ENCODE results near the gene USO1.
A peak's percentile ranks its signal among the peaks of the same experiment; 100 is the strongest.
"Not testable (repeated sequence)": the region's sequence is repeated elsewhere in the genome, so short reads cannot be mapped to it uniquely, and the experiment has no call there.

USO1 gene, protein sequence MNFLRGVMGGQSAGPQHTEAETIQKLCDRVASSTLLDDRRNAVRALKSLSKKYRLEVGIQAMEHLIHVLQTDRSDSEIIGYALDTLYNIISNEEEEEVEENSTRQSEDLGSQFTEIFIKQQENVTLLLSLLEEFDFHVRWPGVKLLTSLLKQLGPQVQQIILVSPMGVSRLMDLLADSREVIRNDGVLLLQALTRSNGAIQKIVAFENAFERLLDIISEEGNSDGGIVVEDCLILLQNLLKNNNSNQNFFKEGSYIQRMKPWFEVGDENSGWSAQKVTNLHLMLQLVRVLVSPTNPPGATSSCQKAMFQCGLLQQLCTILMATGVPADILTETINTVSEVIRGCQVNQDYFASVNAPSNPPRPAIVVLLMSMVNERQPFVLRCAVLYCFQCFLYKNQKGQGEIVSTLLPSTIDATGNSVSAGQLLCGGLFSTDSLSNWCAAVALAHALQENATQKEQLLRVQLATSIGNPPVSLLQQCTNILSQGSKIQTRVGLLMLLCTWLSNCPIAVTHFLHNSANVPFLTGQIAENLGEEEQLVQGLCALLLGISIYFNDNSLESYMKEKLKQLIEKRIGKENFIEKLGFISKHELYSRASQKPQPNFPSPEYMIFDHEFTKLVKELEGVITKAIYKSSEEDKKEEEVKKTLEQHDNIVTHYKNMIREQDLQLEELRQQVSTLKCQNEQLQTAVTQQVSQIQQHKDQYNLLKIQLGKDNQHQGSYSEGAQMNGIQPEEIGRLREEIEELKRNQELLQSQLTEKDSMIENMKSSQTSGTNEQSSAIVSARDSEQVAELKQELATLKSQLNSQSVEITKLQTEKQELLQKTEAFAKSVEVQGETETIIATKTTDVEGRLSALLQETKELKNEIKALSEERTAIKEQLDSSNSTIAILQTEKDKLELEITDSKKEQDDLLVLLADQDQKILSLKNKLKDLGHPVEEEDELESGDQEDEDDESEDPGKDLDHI

GRCh38 chr4:75724066-75724866 lies at the start of gene USO1:
USO1 (plus strand) TSS chr4:75724577; CDS start chr4:75724820, 243 bp downstream.
- DNase-seq (ENCODE audit: low read depth), result peak; percentile 98

GRCh38 chr4:75675004-75675531 lies 49.3 kb upstream of the USO1 start:
- DNase-seq (ENCODE audit: low read depth), result no peak

- no peak for DNase-seq (ENCODE audit: low read depth)
Measured at GRCh38 chr4:75678473-75678872, 45.9 kb upstream of the USO1 start.

DNA sequence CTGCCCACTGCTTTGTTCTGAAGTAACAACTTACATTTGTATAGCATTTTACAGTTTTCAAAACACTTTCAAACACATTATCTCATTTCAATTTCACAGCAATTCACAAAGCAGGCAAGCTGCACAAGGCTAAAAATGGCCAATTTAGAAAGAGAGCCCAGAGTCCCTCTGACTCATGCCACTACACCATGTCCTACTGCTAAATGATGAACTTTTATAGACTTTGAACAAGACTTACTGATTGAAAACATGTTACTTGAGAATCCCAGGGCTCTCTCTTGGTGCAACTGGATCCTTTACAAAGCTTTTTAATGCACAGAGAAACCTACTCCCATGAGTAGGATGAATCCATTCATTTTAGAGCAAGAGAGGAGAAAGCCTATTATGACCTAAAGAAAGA lies 45.4 kb upstream of the USO1 start:
- DNase-seq (ENCODE audit: low read depth), result no peak

DNA sequence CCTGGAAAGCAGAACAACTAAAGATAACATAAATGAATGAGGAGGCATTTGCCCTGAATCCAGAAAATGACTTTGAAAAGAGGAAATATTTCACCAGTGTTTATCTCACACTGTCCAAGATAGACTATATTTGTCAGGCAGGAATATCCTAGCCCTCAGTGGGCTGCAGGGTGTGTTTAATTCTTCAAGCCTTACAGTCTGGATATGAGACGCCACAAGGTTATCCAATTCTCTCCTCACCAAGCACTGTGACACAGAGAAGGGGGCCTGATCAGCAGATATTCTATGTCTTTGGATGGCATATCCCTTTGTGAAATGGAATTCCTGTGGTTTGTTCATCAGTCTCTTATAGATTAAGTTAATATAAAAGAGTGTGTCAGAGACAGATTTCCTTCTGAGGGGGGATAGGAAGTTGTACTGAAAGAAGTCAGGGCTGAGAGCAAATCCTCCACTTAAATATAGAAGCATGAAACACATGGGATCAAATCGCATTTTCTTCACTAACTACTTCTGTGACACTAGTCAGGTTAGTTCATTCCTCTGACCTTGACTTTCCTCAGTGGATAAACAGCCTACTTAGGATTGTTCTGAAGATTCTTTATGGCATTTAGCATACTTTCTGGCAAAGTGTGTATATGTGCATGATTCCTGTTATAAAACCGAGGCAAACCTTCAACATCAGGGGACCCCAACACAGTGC lies 44.4 kb upstream of the USO1 start:
- DNase-seq (ENCODE audit: low read depth), result no peak

- DNase-seq (ENCODE audit: low read depth), result no peak
Measured at GRCh38 chr4:75683482-75684155, 40.8 kb upstream of the USO1 start.

DNA sequence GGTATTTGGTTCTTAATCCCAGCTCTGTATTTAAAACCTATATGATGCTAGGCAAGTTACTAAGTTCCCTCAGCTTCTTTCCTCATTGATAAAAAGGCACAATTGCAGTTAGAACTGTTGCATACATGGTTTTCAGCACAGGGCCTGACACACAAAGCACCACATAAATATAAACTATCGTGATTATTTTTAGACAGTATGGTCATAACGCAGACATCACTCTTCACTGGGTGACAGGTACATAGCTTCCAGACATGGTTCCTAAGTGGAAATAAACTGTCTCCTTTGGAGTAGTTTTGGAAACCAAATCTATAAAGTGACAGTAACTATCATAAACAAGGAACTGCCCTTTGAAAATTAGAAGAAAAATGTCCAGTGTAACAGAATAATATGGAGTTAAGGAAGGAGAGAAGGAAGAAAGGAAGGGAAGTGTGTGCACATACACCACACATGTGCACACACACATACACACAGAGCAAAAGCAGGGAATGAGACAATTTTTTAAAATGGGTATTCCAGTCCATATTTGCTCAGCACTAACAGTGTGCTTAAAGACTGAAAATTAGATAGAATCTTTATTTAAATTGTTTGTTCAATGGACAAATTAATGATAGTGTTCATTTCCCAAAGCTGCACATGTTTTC lies 38.7 kb upstream of the USO1 start:
- no peak for DNase-seq (ENCODE audit: low read depth)

DNA sequence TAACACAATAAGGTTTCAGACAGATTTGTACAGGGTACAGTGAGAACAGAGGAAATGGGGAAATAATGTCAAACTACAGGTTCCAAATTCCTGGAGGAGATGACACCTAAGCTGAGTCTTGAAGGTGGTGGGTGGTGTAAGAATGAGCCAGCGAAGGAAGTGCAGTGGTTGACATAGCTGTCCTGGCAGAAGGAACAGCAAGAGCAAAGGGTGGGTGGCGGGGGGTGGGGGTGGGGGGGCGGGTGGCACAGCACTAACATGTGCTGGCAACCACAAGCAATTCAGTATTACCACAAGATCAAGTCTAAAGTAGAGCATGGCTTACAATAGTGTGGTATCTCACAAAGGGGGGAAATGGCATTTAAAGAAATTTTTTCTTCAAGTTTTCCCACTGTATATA lies 38.0 kb upstream of the USO1 start:
- DNase-seq (ENCODE audit: low read depth), result no peak

DNA sequence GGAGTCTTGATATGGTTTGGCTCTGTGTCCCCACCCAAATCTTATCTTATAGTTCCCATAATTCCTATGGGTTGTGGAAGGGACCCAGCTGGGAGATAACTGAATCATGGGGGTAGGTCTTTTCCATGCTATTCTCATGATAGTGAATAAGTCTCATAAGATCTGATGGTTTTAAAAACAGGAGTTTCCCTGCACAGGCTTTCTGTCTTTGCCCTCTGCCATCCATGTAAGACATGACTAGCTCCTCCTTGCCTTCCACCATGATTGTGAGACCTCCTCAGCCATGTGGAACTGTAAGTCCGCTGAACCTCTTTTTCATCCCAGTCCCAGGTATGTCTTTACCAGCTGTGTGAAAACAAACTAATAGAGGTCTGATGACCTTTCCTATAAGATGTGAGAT lies 37.3 kb upstream of the USO1 start:
- not testable (repeated sequence) for DNase-seq (ENCODE audit: low read depth)

GRCh38 chr4:75692066-75692465 lies 32.3 kb upstream of the USO1 start:
- not testable (repeated sequence) for DNase-seq (ENCODE audit: low read depth)

- no peak for DNase-seq (ENCODE audit: low read depth)
Measured at GRCh38 chr4:75696071-75696470, 28.3 kb upstream of the USO1 start.

GRCh38 chr4:75696581-75696980 lies 27.8 kb upstream of the USO1 start:
- no peak for DNase-seq (ENCODE audit: low read depth)

GRCh38 chr4:75698162-75698962 lies 26.0 kb upstream of the USO1 start:
- peak; percentile 44 for DNase-seq (ENCODE audit: low read depth)

DNA sequence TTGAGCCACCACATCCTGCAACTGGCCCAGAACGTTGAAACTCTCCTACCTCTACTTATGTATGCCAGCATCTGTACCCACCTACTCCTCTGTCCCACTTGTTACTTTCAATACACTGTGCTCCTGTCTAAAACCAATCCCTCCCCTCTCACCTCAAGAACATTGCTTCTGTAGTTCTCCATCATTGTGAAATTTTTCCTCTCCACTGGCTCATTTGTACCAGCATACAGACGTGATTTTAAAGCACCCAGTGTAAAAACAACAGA lies 25.5 kb upstream of the USO1 start:
- DNase-seq (ENCODE audit: low read depth), result no peak

- DNase-seq (ENCODE audit: low read depth), result no peak
Measured at GRCh38 chr4:75699299-75699698, 25.1 kb upstream of the USO1 start.

DNA sequence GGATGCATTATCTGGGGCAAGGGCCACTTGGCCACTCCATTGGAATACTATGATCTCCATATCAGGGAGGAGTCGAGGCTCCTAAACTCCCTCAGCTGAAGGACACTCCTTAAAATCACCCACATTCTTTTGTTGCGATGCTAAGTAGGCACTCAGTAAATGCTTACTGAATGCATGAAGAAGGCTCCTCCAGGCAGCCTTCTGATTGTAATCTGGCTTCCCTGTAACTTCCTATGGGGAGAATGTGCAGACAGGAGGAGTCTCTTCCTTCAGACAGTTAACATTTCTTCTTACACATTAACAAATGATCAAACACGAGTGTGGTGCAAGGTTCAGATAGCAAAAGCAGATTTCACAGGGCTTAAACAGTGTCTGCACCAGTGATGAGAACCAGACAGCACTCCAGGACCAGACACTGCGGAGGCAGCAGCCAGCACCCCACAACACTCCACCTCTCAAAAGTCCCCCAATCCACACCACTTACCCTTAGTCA lies 21.4 kb upstream of the USO1 start:
- no peak for DNase-seq (ENCODE audit: low read depth)

GRCh38 chr4:75705198-75705977 lies 19.0 kb upstream of the USO1 start:
- no peak for DNase-seq (ENCODE audit: low read depth)

DNA sequence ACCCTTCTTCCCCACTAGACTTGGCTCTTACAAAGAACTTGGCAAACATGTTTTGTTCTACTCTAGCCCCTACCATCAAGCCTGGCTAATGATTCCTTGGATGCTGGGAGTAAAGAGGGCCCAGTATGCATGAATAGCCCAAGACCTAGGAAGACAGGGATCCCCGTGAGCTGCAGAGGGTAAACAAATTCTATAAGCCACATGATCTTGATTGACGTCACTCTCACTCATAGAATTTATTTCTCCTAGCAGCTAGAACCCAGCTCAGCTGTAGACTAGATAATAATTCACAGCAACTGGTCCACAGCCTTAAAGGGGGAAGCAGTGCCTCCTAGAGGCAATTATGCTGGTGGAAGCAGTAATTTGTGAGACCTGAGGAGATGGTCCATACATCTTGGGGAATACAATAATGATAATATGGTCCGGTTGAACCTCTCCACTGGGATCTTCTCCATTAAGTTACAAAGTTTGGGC lies 16.1 kb upstream of the USO1 start:
- DNase-seq (ENCODE audit: low read depth), result no peak
